ENCODE measurements around the gene ERC2. TPM values are rescaled to one million over a fixed set of nuclear protein-coding genes. Genes with fewer than 3 reads are reported as not detected.

Gene ERC2
- total and polyA plus RNA-seq, 2 donors (not counting 3 experiments of a cell fraction or from before 2014, with no cell fraction given): 5.6 to 15.5 TPM

DNA sequence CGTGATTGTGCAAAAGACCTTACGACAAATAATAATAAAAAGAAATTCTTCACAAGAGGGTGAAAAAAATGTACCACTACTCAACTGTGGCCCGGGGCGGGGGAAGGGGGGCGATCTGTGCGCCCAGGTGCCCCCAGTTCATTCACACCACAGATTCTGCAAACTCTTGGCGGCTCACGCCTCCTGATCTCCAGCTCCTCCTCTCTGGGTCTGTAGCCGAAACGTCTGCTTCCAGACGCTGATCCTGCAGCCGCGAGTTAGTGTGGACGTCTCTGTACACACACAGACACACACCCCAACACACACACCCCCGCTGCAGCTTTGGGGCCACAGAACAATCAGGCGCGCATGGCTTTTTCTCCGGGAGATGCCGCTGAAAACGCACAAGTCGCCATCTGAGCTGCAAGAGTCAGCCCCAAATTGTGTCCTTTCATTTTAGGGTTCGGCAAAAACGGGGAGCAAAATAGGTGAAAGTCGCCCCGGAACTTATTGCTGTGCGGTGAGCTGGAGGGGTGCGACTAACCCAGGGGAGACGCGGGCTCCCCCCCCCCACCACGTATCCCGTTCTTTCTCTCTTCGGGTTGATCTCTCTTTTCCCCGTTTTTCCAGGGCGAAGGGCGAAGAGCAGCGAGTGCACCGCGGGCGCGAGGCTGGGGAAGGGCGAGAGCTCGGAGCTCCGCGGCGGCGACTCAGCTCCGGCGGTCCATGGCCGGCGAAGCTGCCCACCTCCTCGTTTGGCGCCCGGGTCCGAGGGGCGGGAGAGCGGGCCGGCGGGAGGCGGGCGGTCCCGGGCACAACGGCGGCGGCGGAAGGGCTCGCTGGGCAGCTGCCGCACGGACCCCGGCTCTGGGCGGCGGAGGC lies 980.7 kb downstream of the ERC2 start:
- FAIRE-seq (peak; percentile 77), DNase-seq (ENCODE audit: low read depth, low spot score) (peak; percentile 54)
- no peaks in the 10 kb centered on the region for H3K9me1 ChIP-seq (replicated peaks; ENCODE audit: control insufficient read depth, extremely low read depth, insufficient read depth, low read length)
- H3K79me2 ChIP-seq (ENCODE audit: control insufficient read depth, insufficient read depth, low read length): no peaks in the 10 kb centered on the region
- no peak for TF ChIP-seq FOS (IDR thresholded peaks at IDR 0.05; ENCODE audit: borderline replicate concordance, insufficient read depth, low read length)
- peak; percentile 46 for TF ChIP-seq EZH2 (IDR thresholded peaks at IDR 0.05; ENCODE audit: borderline replicate concordance, low read depth, low read length, severe bottlenecking)
- CTCF ChIA-PET: interaction anchor here (0.8 to 5.8 kb wide), 7 partner anchors 235 to 1549 kb away, joined by 3 to 98 read pairs (median 5); no protein-coding TSS in a partner anchor
- no peaks in the 10 kb centered on the region for H4K20me1 ChIP-seq (replicated peaks; ENCODE audit: control insufficient read depth, extremely low read depth, insufficient read depth, low read length)
- BruUV-seq (replicated peaks): no TSS peak
- no peak overlapping the region for H3K27ac ChIP-seq (ENCODE audit: insufficient read depth, low read depth, low read length)
- H3K9ac ChIP-seq (replicated peaks; ENCODE audit: extremely low read depth, insufficient read depth, low read length): no peak overlapping the region
- POLR2A ChIA-PET: no interaction called here
- intact Hi-C loops (cut with micrococcal nuclease) (loop anchor here (5.0 kb wide), 3 partner anchors 115 to 645 kb away; no protein-coding TSS in a partner anchor), dilution Hi-C loops (cut with MboI; ENCODE audit: extremely low pct_ligation_motif_present, low sequenced_read_pairs) (no loop called here)
- peaks cover 14% of the 10 kb centered on the region for H3K4me1 ChIP-seq (ENCODE audit: control insufficient read depth, extremely low read depth, insufficient read depth, low read length)
- peaks cover 74 to 85% of the 10 kb centered on the region in 2 experiments for H3K27me3 ChIP-seq (ENCODE audit: control insufficient read depth in 2 of 2, insufficient read depth in 2 of 2, low read length in 2 of 2)
- H3K4me2 ChIP-seq (ENCODE audit: insufficient read depth, low read length): peak overlapping the region; percentile 88
- peak overlapping the region; percentile 86 for H2AFZ ChIP-seq (ENCODE audit: low read depth, low read length)
- no peaks in the 10 kb centered on the region for H3K9me3 ChIP-seq (replicated peaks; ENCODE audit: control insufficient read depth, insufficient read depth, low read length)
- H3K4me3 ChIP-seq (replicated peaks in 1 of 3; ENCODE audit: insufficient read depth in 1 of 3, low read depth in 1 of 3, low read length in 3 of 3): peak overlapping the region; percentile 57 to 71 (median 67)
- no peaks in the 10 kb centered on the region for H3K36me3 ChIP-seq (ENCODE audit: control insufficient read depth in 2 of 2, extremely low read depth in 1 of 2, insufficient read depth in 2 of 2, low read length in 2 of 2)

DNA sequence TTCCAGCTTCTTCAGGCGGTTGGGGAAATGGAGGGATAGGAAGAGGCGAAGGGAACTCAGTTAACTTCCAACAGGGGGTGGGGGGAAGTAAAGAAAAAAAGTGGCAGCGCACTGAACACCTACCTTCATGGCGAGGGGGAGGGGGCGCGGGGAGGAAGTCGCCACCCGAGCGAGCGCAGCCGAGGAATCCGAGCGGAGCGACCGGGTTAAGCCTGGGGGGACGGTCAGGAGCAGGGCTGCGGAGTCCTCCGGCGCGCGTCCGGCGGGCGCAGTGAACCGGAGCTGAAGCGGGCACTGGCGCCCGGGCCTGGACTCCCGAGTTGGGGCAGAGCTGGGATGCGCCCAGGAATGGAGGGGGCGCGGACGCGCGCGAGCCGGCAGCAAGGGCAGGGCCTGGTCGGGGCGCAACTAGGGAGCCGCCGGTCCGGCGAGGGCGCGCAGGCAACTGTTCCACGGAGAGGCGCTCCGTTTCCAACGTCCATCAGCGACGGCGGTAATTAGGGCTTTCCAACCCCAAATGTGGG lies 981.3 kb downstream of the ERC2 start, which contains the start of gene WNT5A:
Gene WNT5A (minus strand): TSS at position 450 of the 524 bp plus-strand sequence. CDS start 321 bp downstream, at position 129.
- POLR2A ChIA-PET: no interaction called here
- intact Hi-C loops (cut with micrococcal nuclease): loop anchor here (5.0 kb wide), 3 partner anchors 115 to 645 kb away; no protein-coding TSS in a partner anchor
- CTCF ChIA-PET: interaction anchor here (0.8 to 5.8 kb wide), 8 partner anchors 235 to 1548 kb away, joined by 3 to 98 read pairs (median 4); no protein-coding TSS in a partner anchor

More for the DNA sequence above, 981.3 kb downstream of the ERC2 start, which contains the start of gene WNT5A:
- no peaks in the 10 kb centered on the region for H4K20me1 ChIP-seq (replicated peaks; ENCODE audit: control insufficient read depth, extremely low read depth, insufficient read depth, low read length)
- H3K9me1 ChIP-seq (replicated peaks; ENCODE audit: control insufficient read depth, extremely low read depth, insufficient read depth, low read length): no peaks in the 10 kb centered on the region
- DNase-seq (ENCODE audit: low read depth, low spot score) (peak; percentile 23), FAIRE-seq (no peak)
- no TSS peak for BruUV-seq (replicated peaks)
- H3K36me3 ChIP-seq (ENCODE audit: control insufficient read depth in 2 of 2, extremely low read depth in 1 of 2, insufficient read depth in 2 of 2, low read length in 2 of 2): no peaks in the 10 kb centered on the region
- no peaks in the 10 kb centered on the region for H3K9me3 ChIP-seq (replicated peaks; ENCODE audit: control insufficient read depth, insufficient read depth, low read length)
- H3K27ac ChIP-seq (ENCODE audit: insufficient read depth, low read depth, low read length): no peak within 1 kb of the TSS
- peak within 1 kb of the TSS; percentile 88 for H3K4me2 ChIP-seq (ENCODE audit: insufficient read depth, low read length)
- TF ChIP-seq GATA2 (IDR thresholded peaks at IDR 0.05; ENCODE audit: insufficient read depth, insufficient read length, low read depth, low read length): no peak
- no peak for TF ChIP-seq POLR2A (IDR thresholded peaks at IDR 0.05; ENCODE audit: low read depth, low read length)
- TF ChIP-seq EZH2 (IDR thresholded peaks at IDR 0.05; ENCODE audit: borderline replicate concordance, low read depth, low read length, severe bottlenecking): peak; percentile 64
- peak within 1 kb of the TSS; percentile 57 to 71 (median 67) for H3K4me3 ChIP-seq (replicated peaks in 1 of 3; ENCODE audit: insufficient read depth in 1 of 3, low read depth in 1 of 3, low read length in 3 of 3)
- H3K79me2 ChIP-seq (ENCODE audit: control insufficient read depth, insufficient read depth, low read length): no peaks in the 10 kb centered on the region
- H3K9ac ChIP-seq (replicated peaks; ENCODE audit: extremely low read depth, insufficient read depth, low read length): no peak within 1 kb of the TSS
- H2AFZ ChIP-seq (ENCODE audit: low read depth, low read length): peak within 1 kb of the TSS; percentile 86
- dilution Hi-C loops (cut with MboI; ENCODE audit: extremely low pct_ligation_motif_present, low sequenced_read_pairs): no loop called here
- H3K4me1 ChIP-seq (ENCODE audit: control insufficient read depth, extremely low read depth, insufficient read depth, low read length): peaks cover 14% of the 10 kb centered on the region
- peaks cover 80 to 89% of the 10 kb centered on the region in 2 experiments for H3K27me3 ChIP-seq (ENCODE audit: control insufficient read depth in 2 of 2, insufficient read depth in 2 of 2, low read length in 2 of 2)
